Measurements from ENCODE around the gene STUB1.

The STUB1 gene

DNA sequence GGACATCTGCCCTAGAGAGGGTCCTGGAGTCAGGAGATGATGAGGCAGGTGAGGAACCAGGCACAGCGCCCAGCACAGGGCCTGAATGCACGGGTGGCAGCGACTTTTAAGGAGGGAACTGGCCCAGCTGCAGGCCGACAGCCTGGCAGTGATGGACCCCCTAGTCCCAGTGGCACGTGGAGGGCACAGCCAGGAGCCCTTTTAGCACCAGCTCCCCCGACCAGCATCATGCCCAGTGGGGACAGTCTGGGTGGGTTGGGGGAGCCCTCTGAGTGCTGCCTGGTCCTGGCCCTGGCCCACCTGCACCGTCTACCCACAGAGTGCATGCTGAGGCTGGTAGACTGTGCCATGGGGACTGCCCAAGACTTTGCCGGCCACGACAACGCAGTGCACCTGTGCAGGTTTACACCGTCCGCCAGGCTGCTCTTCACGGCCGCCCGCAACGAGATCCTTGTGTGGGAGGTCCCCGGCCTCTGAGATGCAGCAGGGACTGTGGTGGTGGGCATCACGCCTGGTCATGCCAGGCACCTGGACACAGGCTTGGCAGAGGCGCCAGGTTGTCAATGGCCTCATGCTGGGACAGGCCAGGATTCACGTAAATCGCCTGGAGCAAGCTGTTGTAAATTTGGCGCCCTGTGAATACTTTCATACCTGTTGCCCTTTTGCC is 13.0 kb upstream of the STUB1 start:
- no peak for DNase-seq

DNA sequence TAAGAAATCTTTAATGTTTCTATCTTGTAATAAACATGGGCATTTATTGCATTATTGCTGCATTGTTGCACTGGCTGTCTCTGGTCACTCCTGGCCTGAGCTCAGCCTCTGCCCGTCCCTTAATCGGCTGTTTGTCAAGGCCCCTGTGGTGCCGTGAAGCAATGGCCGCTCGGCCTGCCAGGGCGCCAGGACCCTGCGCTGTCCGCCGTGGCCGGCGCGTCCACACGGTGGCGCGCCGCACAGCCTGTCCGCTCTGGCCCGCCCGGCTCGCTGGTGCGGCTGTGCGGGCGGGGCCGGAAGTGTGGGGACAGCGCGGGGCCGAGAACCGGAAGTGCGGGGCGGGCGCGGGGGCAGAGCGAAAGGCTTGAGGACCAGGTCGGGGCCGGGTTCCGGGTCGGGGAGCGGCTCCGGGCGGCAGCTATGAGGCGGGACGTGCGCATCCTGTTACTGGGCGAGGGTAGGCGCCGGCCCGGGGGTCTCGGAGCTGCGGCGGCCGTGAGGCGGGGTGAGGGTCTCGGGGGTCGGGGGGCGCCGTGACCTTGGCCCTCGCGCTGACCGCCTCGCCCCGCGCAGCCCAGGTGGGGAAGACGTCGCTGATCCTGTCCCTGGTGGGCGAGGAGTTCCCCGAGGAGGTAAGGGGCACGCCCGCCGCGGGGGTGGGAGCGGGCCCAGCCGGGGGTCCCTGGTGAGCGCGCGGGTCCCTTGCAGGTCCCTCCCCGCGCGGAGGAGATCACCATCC is 12.3 kb upstream of the STUB1 start, which contains the start of gene RHOT2:
TSS of gene RHOT2 (plus strand) at position 353 of the 739 bp plus-strand sequence. CDS start at position 421, 68 bp downstream.
- DNase-seq: peak; percentile 90

DNA sequence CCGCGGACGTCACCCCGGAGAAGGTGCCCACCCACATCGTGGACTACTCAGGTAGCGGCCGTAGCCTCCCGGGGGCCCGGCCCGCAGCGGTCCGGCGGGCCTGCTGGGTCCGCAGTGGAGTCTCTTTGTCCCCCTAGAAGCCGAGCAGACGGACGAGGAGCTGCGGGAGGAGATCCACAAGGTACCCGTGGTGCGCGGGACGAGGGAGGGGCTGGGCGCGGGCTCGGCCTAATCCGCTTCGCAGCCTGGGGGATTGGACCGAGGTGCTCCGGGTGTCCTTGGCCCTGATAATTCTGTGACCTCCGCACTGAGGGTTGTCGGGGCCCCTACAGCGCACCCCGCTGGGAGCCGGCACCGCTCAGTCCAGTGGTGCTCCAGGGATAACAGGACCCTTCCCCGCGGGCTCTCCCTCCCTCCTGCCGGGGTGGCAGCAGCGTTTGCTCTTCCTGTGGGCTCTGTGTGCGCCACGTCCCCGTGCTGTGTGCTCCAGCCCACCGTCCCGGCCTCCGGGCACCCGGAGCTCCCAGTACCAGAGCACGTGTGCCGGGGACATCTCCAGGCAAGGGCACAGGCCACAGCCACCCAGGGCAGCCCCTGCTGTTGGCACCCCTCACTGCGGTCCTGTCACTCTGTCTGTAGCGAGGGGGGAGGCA is 11.6 kb upstream of the STUB1 start:
- DNase-seq: no peak

DNA sequence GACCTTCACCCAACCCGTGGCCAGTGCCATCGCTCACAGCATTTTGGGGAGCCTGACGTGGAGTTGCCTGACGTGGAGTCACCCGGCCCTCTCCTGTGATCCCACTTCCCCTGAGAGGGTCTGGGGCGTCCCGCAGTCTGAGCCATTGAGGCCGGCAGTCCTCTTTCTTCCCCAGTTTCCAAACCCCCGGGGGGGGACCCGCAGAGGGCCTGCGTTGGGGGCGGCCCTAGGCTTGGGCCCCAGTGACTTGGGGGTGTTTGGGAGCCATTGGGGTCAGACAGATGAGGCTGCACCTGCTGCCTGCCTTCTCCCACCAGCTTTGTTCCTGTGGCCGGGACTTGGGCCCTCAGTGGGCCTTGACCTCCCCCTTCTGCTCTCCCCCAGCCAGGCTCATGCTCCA is 10.5 kb upstream of the STUB1 start:
- DNase-seq: no peak

DNA sequence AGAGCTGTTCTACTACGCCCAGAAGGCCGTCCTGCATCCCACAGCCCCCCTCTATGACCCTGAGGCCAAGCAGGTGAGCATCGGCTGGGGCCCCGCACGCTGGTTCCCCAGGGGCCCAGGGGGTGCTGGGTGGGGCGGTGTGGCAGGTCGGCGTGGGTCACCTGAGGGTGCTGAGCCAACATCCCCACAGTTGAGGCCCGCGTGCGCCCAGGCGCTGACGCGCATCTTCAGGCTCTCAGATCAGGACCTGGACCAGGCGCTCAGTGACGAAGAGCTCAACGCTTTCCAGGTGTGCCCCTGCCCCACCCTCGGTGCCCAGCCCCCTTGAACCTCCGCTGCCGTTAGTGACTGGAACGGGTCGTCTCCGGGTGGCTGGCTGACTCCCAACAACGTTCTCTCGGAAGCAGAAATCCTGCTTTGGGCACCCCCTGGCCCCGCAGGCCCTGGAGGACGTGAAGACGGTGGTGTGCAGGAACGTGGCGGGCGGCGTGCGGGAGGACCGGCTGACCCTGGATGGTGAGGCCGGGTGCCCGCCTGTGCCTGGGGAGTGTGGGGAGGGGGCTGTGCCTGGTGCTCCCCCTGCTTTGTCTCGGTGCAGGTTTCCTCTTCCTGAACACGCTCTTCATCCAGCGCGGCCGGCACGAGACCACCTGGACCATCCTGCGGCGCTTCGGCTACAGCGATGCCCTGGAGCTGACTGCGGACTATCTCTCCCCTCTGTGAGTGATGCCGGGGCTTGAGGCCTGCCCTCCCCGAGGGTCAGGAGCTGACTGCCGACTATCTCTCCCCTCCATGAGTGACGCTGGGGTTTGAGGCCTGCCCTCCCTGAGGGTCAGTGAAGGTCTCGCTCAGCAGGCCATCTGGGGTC is 9.5 kb upstream of the STUB1 start:
- DNase-seq: no peak

DNA sequence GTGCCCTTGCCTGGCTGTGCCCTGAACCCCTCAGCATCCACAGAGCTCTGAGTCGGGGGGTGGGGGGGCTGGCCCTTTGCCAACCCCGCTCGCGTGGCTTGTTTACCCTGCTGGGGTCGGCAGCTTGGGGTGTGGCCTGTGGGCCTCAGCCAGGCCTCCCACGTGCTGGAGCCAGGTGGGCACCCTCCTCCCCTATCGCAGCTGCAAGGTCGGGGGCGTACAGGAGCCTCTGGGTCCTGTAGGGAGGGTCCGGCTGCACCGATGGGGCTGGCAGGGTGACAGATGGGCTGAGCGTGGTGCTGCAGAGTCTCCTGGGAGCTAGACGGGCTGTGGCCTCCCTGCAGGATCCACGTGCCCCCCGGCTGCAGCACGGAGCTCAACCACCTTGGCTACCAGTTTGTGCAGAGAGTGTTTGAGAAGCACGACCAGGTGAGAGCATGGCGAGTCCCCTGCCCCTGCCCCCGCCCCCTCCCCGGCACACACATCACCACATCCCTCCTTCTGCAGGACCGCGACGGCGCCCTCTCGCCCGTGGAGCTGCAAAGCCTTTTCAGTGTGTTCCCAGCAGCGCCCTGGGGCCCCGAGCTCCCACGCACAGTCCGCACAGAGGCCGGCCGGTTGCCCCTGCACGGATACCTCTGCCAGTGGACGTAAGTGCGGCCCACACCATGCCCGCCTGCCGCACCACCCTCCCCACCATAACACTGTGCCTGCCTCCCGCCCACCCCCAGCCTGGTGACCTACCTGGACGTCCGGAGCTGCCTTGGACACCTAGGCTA is 8.7 kb upstream of the STUB1 start:
- DNase-seq: no peak

DNA sequence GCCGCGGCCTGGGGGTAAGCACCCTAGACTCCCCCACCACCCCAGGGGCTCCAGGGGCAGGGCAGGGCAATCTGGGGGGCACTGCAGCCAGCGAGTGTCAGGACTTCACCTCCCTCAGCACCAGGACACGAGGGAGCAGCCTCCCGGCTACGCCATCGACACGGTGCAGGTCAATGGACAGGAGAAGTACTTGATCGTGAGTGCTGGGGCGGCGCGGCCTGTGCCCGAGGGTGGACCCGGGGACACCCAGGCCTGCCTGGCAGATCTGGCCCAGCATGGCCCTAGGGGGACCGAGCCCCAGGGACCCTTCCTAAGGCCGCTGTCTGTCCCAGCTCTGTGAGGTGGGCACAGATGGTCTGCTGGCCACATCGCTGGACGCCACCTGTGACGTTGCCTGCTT is 7.8 kb upstream of the STUB1 start:
- no peak for DNase-seq

DNA sequence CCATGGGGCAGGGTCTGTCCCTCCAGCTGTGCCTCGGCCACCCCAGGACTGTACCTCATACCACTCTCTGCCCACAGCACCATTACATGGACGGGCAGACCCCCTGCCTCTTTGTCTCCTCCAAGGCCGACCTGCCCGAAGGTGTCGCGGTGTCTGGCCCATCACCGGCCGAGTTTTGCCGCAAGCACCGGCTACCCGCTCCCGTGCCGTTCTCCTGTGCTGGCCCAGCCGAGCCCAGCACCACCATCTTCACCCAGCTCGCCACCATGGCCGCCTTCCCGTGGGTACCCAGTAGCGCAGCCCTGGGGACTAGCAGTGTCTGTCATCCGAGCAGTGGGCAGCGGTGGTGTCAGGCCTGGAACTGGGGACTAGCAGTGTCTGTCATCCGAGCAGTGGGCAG is 7.4 kb upstream of the STUB1 start:
- no peak for DNase-seq

DNA sequence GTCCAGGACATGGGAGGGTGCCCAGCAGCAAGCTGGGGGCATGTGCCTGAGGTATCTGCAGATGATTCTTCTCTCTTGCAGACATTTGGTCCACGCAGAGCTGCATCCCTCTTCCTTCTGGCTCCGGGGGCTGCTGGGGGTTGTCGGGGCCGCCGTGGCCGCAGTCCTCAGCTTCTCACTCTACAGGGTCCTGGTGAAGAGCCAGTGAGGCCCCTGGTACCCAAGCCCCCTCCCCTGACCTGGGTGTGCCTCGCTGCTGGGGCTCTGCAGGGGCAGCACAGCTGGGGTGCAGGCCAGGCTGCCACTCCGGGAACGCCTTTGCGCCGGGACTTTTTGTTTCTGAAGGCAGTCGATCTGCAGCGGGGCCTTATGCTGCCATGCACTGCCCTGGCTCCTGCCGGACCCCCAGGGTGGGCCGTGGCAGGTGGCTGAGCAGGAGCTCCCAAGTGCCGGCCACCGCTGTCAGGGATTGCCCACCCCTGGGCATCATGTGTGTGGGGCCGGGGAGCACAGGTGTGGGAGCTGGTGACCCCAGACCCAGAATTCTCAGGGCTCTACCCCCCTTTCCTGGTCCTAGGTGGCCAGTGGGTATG is 6.7 kb upstream of the STUB1 start:
- DNase-seq: no peak

DNA sequence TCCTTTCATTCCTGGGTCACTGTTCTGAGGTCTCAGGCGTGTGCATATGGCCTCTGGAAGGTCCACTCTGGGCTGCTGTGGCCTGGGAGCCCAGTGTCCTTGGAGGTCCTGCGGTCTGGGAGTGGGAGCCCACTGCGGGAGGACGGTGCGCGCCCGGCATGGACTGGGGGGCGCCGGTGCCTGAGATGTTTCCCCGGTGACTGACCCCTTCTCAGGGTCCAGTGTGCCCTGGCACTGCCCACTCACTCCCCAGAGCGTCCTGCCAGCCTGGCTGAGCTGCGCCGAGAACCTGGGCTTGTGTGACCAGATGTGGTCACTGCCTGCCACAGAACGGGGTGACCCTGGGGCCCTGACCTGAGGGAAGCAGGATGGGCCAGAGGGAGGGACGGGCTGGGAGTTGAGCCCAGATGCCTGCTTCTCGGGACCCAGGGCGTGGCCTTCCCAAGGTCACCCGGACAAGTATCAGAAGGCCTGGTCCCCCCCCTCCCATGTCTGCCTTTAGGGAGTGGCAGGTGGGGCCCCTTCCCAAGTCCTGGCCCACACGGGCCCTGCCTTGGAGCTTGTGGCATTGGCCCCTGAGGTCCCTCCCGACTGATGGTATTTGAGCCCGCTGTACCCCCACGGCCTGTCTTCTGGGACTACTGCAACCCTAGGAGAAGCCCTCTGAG is 5.9 kb upstream of the STUB1 start:
- DNase-seq: no peak

DNA sequence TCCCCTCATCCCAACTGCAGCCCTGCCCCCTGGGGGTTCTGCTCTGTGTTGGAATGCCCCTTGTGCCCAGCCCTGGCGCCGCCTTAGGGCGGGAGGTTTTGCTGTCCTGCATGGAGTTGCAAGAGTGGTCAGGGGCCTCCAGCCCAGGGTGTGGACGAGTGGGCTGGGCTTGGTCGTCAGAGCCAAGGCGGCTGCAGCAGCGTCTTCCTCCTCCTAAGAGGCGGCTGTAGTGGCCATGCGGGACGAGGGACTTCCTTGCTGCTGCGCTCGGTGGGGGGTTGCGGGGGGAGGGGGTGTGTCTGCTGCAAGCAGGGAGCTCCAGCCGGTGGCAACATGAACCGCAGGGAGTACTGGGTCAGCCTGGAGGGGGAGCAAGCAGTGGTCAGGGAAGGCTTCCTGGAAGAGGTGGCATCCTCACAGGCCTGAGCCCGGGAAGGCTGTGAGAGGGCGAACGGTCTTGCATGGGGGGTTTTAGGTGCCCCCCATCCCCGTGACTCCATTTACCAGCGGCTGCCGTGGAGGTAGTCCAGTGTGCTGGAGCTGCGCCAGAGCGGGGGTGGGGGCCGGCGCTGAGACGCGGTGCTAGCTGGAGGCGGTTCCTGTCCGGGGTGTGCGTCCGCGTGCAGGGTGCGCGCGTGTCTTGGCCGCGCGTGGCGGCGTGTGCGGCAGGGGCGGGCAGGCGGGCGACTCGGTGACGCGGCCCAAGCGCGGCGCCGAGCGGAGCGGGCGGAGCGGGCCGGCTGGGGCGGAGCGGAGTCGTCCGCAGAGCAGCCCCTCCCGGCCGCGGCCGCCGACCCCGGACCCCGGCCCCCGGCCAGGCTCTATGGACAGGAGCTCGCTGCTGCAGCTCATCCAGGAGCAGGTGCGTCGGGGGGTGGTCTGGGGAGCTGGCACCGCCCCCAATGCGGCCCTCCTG is 5.0 kb upstream of the STUB1 start, which contains the start of gene RHBDL1:
TSS of gene RHBDL1 (plus strand) at position 704 of the 916 bp plus-strand sequence. CDS start at position 824, 120 bp downstream.
- DNase-seq: peak; percentile 50

DNA sequence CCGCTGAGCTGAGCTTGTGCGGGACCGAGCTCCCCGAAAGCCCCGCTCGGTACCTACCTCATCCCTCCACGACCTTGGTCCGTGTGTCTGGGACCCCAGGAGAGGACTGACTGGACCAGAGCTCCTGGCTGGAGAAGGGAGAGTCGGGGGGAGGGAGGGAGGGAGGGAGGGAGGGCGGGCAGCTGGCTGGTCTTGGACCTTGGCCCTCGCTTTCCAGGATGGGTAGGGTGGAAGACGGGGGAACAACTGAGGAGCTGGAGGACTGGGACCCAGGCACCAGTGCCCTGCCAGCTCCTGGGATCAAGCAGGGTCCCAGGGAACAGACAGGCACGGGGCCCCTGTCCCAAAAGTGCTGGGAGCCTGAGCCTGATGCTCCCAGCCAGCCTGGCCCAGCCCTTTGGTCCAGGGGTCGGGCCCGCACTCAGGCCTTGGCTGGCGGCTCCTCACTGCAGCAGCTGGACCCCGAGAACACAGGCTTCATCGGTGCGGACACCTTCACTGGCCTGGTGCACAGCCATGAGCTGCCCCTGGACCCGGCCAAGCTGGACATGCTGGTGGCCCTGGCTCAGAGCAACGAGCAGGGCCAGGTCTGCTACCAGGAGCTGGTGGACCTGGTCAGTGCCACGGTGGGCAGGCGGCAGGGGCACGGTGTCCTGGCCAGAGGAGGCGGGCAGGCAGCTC is 4.2 kb upstream of the STUB1 start:
- no peak for DNase-seq

DNA sequence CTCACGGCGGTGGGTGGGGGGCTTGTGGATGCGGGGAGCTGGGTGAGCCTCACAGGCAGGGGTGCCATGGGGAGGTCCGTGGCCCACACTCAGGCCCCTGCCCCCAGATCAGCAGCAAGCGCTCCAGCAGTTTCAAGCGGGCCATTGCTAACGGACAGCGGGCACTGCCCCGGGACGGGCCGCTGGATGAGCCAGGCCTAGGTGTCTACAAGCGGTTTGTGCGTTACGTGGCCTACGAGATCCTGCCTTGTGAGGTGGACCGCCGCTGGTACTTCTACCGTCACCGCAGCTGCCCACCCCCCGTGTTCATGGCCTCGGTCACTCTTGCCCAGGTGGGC is 3.7 kb upstream of the STUB1 start:
- DNase-seq: no peak

DNA sequence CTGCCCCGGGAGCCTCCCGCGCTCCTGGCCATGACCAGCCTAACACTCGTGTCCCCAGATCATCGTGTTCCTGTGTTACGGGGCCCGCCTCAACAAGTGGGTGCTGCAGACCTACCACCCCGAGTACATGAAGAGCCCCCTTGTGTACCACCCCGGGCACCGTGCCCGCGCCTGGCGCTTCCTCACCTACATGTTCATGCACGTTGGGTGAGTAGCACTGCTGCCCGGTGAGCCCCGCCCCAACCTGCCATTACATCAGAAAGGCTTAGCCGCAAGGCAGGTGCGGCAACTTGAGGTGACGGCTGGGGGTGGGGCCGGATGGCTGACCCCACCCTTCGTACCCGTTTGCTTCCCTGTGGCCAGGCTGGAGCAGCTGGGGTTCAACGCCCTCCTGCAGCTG is 3.3 kb upstream of the STUB1 start:
- DNase-seq: no peak

DNA sequence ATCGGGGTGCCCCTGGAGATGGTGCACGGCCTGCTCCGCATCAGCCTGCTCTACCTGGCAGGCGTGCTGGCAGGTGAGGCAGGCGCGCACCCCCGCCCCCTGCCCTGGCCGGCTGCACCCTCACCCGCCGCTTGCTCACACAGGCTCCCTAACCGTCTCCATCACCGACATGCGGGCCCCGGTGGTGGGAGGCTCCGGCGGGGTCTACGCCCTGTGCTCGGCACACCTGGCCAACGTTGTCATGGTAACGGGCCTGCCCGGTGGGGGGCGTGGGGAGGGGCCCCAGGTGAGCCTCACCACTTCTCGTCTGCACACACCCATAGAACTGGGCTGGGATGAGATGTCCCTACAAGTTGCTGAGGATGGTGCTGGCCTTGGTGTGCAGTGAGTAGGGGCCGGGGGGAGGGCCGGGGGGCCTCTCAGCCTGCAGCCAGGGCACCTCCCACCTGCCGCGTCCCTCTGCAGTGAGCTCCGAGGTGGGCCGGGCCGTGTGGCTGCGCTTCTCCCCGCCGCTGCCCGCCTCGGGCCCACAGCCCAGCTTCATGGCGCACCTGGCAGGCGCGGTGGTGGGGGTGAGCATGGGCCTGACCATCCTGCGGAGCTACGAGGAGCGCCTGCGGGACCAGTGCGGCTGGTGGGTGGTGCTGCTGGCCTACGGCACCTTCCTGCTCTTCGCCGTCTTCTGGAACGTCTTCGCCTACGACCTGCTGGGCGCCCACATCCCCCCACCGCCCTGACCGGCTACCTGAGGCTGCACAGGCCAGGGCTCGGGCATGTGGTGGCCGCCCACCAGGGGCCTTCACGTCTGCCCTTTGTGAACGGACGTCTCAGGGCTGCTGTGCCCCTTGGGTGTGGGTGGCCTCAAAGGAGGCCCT is 2.7 kb upstream of the STUB1 start:
- DNase-seq: no peak

DNA sequence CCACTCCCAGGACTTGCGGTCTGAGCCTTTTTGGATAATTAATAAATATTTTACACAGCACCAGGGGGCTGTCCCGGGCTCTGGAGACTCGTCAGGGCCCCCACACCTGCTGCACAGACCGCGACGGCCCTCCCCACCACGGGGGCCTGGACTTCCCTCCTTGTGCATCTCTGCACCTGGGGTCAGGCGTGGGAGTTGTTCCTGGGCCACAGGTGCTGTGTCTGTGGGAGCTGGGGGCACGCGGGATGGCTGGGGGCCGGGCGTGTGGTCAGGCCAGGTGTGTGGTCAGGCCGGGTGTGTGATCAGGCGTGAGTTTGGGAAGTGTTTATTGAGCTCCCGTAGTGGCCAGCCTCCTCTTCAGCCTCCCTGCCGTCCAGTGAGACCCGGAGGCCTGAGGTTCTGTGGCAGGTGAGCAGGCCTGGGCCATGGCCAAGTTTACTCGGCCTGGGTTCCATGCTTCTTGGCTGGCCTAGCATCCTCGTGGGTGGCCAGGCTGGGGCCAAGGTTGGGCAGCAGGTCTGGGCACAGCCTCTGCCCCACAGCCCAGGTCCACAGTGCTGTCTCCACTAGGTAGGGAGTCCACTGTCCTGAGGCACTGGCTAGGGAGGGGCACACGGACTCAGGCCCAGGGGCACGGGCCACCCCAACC is 1.9 kb upstream of the STUB1 start:
- no peak for DNase-seq

All from fibroblast of skin of back (primary cell).